SK-N-MC (cell line): ENCODE measurements around the gene UGGT1.

Source experiments
- EZH2 ChIP-seq: fragments of 200-600 bp; sonication (generic); IDR thresholded peaks from one replicate; pipeline ENCODE4 v1.6.1; 2017; ENCODE audit warnings: antibody characterized with exemption
- POLR2AphosphoS5 ChIP-seq: IDR thresholded peaks from 2 replicates; pipeline ENCODE4 v1.6.1; 2012; ENCODE audit warnings: mild to moderate bottlenecking, low read depth, low read length, borderline replicate concordance

DNA sequence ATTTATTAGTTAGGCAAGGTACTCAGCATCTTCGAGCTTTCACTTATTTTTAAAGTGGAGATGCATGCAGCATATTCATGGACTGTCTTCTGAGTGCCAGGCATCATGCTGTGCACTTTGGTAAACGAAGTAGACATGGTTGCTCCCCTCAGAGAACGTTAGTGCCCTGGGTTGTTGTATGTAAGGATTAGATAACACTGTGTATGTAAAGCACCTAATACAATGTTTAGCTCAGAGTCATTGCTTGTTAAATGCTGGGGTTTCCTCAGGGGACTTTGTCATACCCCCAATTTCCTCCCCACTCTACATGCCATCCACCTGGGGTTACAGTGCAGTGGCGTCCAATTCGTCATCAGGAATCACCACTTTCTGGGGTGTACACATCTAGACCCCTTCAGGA, 2.8 kb downstream of the UGGT1 start:
- TF ChIP-seq POLR2AphosphoS5, result no peak
- TF ChIP-seq EZH2, result no peak
